NCI-H510A (cell line): ENCODE measurements around the gene DIAPH2.

ENCODE experiments used
- DNase-seq: peaks from one replicate; lab custom pipeline; 2025; lab: John Stamatoyannopoulos, UW

The DIAPH2 gene

DNA sequence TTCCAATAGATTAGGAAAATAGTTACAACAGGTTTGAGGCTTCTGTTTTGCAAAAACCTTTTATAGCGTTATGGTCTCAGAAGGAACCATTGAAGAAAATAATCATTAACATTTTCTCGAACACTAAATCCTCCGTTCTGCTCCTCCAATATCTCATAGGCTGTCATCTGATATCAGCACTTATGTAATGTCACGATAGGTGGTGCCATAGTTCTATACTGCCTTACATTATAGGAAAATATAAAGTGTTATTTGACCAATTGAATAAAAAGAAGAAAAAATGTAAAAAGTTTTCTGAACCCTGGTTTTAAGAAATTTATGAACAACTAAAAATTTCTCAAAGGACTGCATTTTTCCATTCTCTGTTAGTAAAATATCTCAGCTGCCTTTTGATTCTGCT, 490.5 kb downstream of the DIAPH2 start:
- no peak for DNase-seq

DNA sequence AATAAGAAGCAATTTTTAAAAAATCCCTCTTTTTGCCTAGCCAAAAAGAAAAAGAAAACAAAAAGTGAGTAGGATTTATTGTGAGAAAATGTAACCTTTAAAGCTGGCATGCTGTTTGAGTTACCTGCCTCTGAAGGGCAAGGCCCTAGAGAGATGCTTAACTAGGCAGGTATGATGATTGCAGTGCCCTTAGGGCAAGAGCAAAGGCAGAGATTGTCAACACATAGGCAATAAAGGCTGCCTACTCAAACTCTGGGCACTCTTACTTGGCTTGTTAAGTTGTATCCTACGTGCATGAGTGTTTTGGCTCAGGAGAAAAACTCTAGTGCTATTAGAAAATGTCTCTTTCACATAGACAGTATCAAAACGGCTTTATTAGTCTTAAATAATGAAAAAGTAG, 505.0 kb downstream of the DIAPH2 start:
- DNase-seq = no peak

DNA sequence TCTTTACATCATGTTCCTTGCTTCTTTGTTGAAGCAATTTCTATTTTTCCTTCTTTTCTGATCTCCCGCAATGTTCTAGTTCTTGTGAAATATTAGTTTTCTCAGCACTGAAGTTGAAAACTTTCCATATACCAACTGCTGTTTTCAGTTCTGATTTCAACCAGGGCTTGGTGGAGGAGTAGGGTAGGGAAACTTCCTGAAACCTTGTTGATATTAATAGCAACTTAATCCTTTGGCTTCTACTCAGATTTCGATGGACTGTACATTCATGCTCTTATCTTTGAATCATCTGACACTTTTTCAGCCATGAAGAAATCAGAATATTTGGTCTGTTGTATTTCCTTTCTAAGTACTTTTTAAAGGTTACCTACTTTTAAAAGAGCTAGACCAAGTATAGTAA, 514.9 kb downstream of the DIAPH2 start:
- DNase-seq = no peak

DNA sequence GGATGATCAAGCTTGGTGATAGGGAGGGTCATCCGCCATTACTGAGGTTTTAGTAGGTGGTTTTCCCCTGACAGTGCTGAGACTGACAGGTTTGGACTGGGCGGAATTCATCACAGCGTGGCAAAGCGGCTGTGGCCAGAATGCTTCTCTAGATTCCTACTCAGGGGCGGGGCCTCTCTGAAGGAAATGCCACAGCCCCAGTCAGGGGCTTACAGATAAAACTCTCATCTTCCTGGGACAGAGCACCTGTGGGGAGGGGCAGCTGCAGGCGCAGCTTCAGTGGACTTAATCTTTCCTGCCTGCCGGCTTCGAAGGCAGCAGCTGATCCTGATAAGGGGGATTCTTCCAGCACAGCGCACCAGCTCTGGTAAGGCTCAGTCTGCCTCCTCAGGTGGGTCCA, 515.8 kb downstream of the DIAPH2 start:
- DNase-seq = no peak

DNA sequence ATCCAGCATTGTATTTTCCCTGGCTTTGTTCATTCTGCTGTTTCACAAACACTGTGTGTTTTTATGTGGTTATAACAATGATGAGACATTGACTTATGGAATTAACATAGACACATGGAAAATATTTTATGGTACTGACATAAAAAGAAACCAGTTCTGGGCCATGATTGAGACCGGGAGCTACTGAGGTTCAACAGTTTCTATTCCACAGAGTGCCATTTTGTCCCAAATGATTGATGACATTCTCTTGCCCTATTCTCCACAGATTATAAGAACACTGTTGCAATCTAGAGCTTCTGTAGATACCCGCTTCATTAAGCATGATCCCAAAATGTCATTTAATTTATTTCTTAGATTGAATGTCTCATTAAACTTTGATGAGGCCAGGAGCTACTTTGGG, 525.9 kb downstream of the DIAPH2 start:
- DNase-seq = no peak

DNA sequence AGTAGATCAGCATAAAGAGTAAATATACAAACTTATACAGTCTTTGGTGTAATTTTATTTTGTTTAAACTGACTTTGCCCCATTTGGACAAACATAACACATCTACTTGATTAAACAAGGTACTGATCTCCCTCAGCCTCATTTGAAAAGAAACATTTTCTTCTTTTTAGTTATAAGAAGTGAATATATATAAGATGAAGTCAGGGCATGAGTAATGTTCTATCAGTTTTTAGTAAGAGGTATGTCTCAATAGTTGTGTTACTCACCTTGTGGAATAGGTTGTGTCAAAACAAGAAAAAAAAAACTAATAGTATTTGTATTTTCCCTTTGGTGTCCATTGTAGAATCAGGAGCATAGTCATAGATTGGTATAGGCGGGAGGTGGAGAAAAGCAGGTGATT, 526.4 kb downstream of the DIAPH2 start:
- DNase-seq = no peak

DNA sequence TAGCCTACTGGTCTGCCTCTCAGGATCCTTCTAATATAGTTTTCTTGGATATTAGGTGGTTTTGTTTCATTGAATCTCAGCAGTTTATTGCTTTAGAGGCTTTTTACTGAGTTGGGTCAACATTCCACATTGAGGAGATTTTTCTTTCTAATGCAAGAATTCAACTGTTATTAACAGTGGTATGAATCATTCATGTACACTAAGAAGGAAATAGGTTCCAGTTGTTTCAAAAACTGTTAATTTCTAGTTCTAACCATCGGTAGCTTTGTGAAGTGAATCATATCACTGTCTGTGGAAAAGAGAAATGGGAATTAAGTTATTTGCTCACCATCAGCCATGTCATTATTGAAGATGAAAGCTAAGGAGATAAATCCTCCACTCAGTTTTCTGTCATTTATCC, 530.5 kb downstream of the DIAPH2 start:
- no peak for DNase-seq

DNA sequence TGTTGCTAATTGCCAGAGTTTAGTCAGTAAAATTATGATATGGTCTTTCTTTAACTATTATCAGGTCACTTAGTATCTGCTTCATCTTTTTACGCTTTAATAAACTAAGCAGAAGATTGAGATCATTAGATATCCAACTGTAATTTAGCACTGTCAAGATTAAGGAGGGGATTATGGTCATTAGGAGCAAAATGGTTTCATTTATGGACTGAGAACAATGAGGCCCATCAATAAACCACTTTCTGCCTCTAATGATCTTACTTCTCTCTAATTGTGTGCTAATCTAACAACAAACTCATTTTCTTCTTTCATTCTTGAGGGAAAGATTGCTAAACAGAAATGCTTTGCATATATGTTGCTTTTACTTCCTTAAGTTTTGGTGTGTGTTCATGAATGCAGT, 539.5 kb downstream of the DIAPH2 start:
- DNase-seq = no peak

DNA sequence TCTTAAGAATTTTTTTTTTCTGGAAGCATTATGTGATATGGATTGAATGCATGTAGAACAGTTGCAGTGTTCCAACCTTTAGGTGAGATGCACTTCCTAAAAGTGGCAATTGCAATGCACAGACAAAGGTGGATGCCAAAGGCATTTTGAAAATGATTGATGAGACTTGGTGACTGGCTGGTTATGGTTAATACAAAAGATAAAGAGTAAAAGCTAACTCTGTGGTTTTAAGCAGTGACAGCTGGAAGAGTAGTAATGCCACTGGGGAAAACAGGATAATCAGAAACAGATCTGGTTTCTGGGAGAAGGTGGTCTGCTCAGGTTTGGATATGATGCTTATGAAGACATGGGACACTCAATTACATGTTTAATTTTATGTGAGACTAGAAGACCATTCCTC, 544.7 kb downstream of the DIAPH2 start:
- DNase-seq = no peak

DNA sequence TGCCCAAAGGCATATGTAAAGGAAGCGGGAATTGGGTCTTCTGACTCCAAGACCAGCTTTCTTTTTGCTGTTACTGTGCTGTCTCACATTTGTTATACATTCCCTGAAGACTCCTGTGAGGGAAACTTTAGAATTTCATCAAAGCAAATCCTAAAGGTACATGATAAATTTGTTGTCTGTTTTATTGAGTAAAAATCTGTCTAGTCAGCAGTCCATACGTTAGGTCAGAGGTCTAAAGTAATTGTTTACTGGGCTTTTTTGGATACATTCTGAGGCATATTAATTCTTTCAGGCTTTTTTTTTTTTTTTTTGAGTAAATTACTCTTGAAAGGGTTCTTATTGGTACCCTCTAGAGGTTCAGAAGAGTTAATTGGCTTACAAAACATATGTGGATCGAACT, 546.3 kb downstream of the DIAPH2 start:
- no peak for DNase-seq

DNA sequence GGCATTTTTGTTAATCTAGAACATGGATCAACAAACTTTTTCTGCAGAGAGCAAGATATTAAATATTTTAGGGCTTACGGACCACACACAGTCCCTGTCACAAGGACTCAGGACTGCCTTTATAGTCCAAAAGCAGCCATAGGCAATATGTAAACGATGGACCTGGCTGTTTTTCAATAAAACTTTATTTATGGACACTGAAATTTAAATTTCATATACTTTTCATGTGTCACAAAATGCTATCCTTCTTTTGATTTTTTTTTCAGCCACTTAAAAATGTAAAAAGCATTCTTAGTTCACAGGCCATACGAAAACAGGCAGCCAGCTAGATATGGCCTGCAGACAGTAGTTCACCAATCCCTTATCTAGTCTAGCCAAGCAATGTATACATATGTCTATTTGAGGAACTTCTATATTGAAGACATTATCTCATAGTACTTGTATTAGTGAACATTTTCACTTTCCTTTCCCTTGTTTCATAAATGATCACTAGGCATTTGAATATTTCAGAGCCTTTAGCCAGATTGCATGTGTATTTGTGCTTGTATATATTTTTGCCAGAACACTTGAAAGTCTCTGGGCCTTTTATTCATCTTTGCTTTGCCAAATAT, 549.9 kb downstream of the DIAPH2 start:
- DNase-seq = no peak

DNA sequence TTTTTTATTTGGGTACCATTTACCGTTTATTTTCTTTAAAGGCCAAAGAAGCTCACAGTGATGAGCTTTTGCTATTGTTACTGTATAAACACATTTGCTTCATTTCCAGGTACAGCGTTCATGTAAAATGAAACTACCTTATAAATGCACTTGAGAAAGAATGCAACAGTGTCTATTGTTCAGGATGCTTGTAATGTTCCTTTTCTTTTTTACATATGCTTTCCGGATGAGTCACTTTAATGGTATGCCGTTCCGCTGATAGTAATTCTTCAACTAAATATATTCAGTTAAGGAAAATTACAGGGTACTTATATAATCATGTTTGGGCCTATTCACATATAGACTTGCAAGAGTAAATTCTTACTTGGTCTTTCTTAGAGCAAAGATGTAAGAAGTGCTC, 554.0 kb downstream of the DIAPH2 start:
- no peak for DNase-seq

DNA sequence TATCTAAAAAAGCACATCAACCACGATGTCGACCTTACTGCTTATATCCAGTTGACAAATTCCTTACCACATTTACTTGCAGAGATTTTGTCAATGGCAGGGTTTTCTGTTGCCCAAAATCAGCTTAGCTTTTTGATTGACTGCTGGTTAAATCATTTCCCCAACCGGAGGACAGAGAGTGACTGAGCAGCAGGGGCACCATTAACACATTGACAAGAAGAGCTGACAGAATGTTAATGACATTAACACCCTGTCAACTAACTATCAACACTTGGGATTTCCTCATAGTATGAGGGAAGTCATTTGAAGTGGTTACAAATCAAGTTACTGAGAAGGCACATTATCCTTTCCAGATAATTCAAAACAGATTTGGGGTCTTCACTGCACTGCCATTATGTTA, 567.5 kb downstream of the DIAPH2 start:
- DNase-seq = no peak

DNA sequence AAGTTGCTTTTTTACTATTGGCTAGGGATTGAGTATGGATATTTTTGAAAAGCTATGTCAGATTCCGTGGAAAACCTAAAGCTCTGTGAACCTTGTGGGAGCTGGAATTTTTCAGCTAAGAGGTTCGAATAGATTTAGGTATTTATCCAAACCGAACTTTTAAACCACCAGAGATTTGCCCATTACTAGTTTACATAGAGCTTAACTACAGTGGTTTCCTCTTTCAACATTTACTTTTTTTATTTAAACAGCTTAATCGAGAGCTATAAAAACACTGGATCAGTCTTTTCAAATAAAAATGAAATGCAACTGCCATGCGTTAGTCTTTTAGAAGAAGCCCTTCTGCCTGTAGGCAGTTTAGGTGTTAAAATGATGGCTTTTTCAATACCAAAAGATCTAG, 576.0 kb downstream of the DIAPH2 start:
- DNase-seq = no peak

DNA sequence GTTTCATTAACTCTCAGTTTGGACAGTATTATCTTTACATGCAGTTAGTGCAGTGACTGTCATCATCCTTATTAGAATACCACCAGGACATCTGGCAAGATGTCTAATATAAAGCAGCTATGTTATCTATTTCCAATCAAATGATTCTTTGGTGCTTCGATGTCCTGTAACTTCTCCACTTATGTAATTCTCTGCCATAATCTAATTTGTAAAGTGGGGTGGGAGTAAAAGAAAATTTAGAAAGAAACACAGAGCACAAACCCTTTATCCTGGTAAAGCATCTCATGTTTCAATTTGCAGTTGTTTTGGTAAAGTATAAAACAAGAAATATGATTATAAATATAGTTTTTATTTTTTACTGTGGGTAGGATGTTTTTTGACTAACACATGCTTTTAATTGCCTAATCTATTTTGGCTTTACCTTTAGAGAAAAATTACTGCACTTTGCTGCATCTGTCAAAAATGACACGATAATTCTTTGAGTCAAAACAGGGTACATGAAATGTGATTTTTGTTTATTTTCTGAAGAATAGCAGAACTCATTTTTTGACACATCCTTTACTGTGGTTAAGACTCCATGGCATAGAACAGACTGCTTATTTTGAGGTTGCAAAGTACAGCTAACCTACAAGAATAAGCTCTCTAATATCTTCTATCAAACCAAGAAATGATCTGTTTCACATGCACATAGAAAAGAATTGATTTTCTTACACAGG, 581.9 kb downstream of the DIAPH2 start:
- no peak for DNase-seq

DNA sequence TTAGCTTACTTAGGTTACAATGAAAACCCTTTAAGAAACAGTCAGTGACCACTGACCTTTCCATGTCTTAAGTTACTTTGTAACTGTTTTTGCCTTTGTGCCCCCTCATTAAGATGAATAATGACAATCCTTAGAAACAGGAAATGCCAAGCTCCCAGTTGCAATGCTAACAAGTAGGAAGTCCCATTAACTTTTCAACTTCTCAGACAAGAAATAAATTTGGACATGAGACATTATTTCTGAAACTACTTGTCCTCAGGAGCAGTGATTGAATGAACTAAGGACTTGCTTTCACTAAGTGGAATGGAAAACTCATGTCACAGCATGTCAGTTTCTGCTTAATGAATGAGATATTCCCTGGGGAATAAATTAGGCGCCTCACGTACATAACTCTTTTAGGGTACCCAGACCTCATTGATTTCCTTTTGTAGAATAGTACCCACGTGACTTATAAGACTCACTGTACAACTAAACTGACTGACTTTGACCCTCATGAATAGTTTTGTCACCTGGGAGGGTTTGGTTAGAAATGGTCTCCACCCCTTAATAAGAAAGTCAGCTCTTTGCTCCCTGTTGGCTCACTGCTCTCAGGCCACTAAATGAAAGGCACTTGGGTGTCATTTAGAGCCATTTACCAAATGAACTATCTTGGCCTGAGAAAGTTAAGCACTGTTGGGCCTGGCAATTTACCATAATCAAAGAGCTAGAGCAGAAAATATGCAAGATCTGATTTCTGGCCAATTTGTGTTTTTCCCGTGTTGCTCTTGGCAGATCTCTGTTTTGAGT, 582.9 kb downstream of the DIAPH2 start:
- DNase-seq = no peak

DNA sequence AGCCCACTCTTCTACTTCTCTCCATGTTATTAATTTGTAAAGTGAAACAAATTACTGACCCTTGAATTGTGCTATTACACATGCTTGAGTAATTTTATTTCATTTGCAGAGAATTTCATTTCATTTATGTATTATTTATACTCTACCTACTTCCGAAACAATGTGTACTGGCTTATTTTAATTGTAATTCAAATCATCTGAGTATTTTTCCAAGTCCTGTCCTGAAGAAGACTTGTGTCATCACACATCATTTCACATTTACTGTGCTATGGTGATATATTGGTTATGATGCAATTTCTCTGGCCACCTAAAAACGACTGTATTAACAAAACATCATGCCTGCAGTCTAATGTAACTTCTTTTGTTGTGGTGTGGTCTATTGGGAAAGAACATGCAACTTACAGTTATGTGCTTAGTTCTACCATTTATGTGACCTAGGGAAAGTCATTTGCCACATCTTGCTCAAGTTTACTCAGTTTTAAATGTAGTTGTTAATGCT, 583.6 kb downstream of the DIAPH2 start:
- DNase-seq = no peak

DNA sequence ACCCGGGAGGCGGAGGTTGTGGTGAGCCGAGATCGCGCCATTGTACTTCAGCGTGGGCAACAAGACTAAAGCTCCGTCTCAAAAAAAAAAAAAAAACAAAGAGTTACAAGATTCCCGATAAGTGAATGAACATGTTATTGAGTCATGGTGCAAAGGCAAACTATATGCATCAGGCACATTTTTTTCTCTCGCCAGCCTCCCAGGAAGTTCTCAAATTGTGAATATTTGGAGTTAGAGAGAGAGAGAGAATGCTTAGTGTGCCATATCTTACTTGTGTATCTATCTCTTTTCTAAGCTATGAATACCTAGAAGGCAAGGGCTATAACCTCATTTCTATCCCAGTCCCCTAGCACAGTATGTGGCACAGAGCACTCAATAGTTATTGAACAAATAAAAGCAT, 599.9 kb downstream of the DIAPH2 start:
- DNase-seq = no peak

DNA sequence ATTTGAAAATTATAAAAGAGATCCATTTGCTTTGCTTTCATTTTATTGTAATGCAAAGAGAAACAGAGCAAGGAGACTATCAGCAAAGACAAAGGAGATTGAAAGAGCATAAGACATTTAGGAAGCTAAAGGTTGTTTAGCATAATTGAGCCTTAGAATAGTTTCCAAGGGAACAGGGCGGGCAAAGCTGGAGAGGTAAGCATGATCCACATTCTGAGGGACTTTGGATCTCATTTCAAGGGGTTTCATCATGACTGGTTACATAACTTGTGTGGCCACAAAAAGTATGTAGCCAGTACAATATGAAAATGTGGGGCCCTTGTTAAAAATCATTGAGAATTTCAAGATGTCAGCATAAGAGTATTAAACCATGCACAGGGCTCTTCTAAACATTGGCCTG, 605.6 kb downstream of the DIAPH2 start:
- DNase-seq = no peak

DNA sequence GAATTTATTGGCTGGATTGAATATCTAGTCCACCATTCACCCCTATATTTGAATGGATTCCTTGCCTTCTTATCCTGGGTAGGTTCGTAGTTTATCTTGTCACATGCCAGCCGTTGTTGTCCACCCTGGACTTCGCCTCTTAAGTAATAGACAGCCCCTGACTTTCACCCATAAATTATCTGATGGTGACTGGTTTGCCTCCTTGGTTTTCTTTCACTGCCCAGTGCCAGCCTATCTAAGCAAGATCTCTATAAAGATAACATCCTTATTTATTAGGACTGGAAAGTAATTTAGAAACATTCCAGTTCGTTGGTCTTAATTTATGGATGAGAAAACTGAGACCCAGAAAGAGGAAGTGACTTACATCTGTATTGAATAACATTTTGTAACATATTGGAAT, 609.4 kb downstream of the DIAPH2 start:
- DNase-seq = no peak

DNA sequence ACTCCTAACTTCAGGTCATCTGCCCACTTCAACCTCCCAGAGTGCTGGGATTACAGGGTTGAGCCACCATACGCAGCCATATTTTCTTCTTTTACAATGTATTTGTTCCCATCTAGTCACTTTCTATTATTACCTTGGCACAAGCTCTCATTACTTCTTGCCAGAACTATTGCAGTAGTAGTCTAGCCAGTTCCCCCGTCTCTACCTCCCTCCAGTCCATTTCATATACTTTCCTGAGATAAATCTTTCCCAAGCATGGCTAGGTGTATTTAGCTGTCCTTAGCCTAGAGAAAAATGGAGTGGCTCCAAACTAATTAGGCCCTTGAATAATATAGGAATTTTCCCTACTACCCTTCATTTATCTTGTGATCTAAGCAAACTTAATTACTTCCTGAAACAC, 611.3 kb downstream of the DIAPH2 start:
- no peak for DNase-seq

DNA sequence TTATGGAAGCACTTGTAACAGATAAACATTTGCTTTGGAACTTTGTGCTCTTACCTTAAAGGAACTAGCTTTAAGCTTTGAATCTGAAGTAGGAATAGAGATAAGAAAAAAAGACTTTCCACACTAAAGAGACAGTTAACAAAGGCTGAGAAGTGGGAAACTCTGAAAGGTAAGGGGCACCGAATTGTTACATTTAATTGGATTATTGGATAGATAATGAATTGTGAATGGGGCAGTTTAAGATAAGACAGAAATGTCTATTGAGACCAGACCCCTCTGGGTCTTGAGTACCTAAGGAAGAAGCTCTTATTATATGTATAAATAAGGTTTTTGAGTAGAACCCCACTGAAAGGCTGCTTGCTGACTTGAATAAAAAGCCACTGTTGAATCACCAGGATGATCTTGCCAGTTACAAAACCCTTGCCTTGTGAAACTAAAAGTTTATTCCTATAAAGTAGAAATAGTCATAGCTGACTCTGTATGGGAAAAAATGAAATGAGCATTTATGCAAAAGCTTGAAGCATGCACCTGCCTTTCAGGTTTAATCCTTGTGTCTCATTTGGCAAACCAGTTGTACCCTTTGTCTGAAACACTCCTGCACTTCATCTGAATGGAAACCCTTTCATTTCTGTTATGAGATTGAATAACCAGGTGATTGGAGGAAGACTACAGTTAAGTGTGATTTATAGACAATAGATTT, 622.3 kb downstream of the DIAPH2 start:
- no peak for DNase-seq

DNA sequence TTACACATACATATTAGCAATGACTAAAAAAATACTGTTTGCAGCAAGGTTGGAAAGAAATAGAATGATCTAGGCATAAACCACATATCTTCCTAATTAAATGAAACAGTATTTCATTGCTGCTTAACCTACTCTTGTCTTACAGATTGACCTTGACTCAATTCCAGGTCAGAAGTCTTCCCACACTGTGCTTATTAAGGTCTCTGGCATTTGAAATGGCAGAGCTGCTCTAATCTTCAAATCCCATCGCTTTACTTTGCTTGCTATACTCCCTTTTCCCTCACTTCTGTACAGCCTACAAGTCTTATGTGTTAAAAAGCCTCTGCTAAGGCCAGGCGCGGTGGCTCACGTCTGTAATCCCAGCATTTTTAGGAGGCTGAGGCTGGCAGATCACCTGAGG, 623.5 kb downstream of the DIAPH2 start:
- no peak for DNase-seq
